H9 (cell line): ENCODE results near the gene RFWD3. TPM values are rescaled to one million over a fixed set of nuclear protein-coding genes. Genes with fewer than 3 reads are reported as not detected.

Source experiments
- DNase-seq: peaks from one replicate; pipeline ENCODE4 v3.0.0-alpha.2; 2017
- H2AFZ ChIP-seq: one replicate; pipeline ENCODE4 v1.6.1; 2013; ENCODE audit warnings: mild to moderate bottlenecking, low read length, control low read depth, moderate library complexity
- H2AK5ac ChIP-seq: 2 replicates; pipeline ENCODE4 v1.6.1; 2013; ENCODE audit warnings: low read length, control low read depth, mixed read lengths; ENCODE audit not compliant: insufficient read length
- H2BK120ac ChIP-seq: one replicate; pipeline ENCODE4 v1.6.1; 2013; ENCODE audit warnings: low read depth, mild to moderate bottlenecking, low read length, control low read depth, inconsistent platforms; ENCODE audit not compliant: poor library complexity, severe bottlenecking
- H2BK12ac ChIP-seq: 2 replicates; pipeline ENCODE4 v1.6.1; 2013; ENCODE audit warnings: low read length, control low read depth, mixed read lengths, low read depth; ENCODE audit not compliant: insufficient read length
- H2BK15ac ChIP-seq: 2 replicates; pipeline ENCODE4 v1.6.1; 2013; ENCODE audit warnings: low read depth, low read length, control low read depth
- H2BK20ac ChIP-seq: one replicate; pipeline ENCODE4 v1.6.1; 2013; ENCODE audit warnings: low read depth, mild to moderate bottlenecking, low read length, control low read depth, inconsistent platforms; ENCODE audit not compliant: poor library complexity, severe bottlenecking
- H2BK5ac ChIP-seq: 2 replicates; pipeline ENCODE4 v1.6.1; 2013; ENCODE audit warnings: low read length, control low read depth, mixed read lengths; ENCODE audit not compliant: insufficient read length
- H3K14ac ChIP-seq: 2 replicates; pipeline ENCODE4 v1.6.1; 2013; ENCODE audit warnings: low read length, control low read depth; ENCODE audit not compliant: insufficient read depth
- H3K18ac ChIP-seq: 2 replicates; pipeline ENCODE4 v1.6.1; 2013; ENCODE audit warnings: low read depth, mild to moderate bottlenecking, mixed read lengths, low read length, control low read depth; ENCODE audit not compliant: insufficient read length
- H3K23ac ChIP-seq: 2 replicates; pipeline ENCODE4 v1.6.1; 2013; ENCODE audit warnings: low read length, control low read depth, mixed read lengths, low read depth; ENCODE audit not compliant: insufficient read length
- H3K23me2 ChIP-seq: 2 replicates; pipeline ENCODE4 v1.6.1; 2013; ENCODE audit warnings: low read depth, mild to moderate bottlenecking, mixed read lengths, low read length, control low read depth; ENCODE audit not compliant: insufficient read length, poor library complexity, severe bottlenecking
- H3K27ac ChIP-seq: 2 replicates; pipeline ENCODE4 v1.5.1; 2013; ENCODE audit warnings: low read length, control low read depth, mixed read lengths, low read depth; ENCODE audit not compliant: insufficient read length
- H3K27me3 ChIP-seq: 2 replicates; pipeline ENCODE4 v1.6.1; 2013; ENCODE audit warnings: low read length, control low read depth, inconsistent platforms; ENCODE audit not compliant: insufficient read depth
- H3K4ac ChIP-seq: 2 replicates; pipeline ENCODE4 v1.6.1; 2013; ENCODE audit warnings: low read depth, mild to moderate bottlenecking, control low read depth, inconsistent platforms, low read length, moderate library complexity
- H3K4me1 ChIP-seq: 2 replicates; pipeline ENCODE4 v1.6.1; 2013; ENCODE audit warnings: low read length, control low read depth, inconsistent platforms; ENCODE audit not compliant: insufficient read depth
- H3K4me2 ChIP-seq: 2 replicates; pipeline ENCODE4 v1.6.1; 2013; ENCODE audit warnings: low read length, control low read depth, mixed read lengths; ENCODE audit not compliant: insufficient read length, insufficient read depth
- H3K56ac ChIP-seq: 2 replicates; pipeline ENCODE4 v1.6.1; 2013; ENCODE audit warnings: low read depth, mild to moderate bottlenecking, mixed read lengths, low read length, control low read depth; ENCODE audit not compliant: insufficient read length
- H3K79me1 ChIP-seq: 2 replicates; pipeline ENCODE4 v1.6.1; 2013; ENCODE audit warnings: low read depth, mild to moderate bottlenecking, moderate library complexity, low read length, control low read depth, inconsistent platforms; ENCODE audit not compliant: insufficient read depth, poor library complexity, severe bottlenecking
- H3K79me2 ChIP-seq: 2 replicates; pipeline ENCODE4 v1.6.1; 2013; ENCODE audit warnings: low read length, control low read depth, inconsistent platforms; ENCODE audit not compliant: insufficient read depth
- H3K9ac ChIP-seq: 2 replicates; pipeline ENCODE4 v1.6.1; 2013; ENCODE audit warnings: low read length, control low read depth, mixed read lengths; ENCODE audit not compliant: insufficient read length; ENCODE audit errors: extremely low read depth
- H3K9me3 ChIP-seq: one replicate; pipeline ENCODE4 v1.6.1; 2013; ENCODE audit warnings: low read depth, low read length, inconsistent platforms; ENCODE audit not compliant: control insufficient read depth
- H3T11ph ChIP-seq: one replicate; pipeline ENCODE4 v1.6.1; 2013; ENCODE audit warnings: mild to moderate bottlenecking, low read length, control low read depth, inconsistent platforms
- H4K20me1 ChIP-seq: one replicate; pipeline ENCODE4 v1.6.1; 2013; ENCODE audit not compliant: control insufficient read depth, insufficient read length, insufficient read depth
- H4K5ac ChIP-seq: 2 replicates; pipeline ENCODE4 v1.6.1; 2013; ENCODE audit warnings: low read depth, mild to moderate bottlenecking, mixed read lengths, low read length, control low read depth; ENCODE audit not compliant: insufficient read length
- H4K8ac ChIP-seq: replicated peaks from 2 replicates; pipeline ENCODE4 v1.6.1; 2013; ENCODE audit warnings: low read length, control low read depth, mixed read lengths, low read depth; ENCODE audit not compliant: insufficient read length
- H4K91ac ChIP-seq: 2 replicates; pipeline ENCODE4 v1.6.1; 2013; ENCODE audit warnings: low read depth, mild to moderate bottlenecking, moderate library complexity, mixed read lengths, low read length, control low read depth; ENCODE audit not compliant: insufficient read length
- H3K27ac Mint-ChIP-seq, 3 experiments: 2 replicates in 2 of 3; 3 replicates in 1 of 3; pipeline ENCODE4 v1.8.0; 2020 to 2021; ENCODE audit warnings: mixed read lengths in 3 of 3, mild to moderate bottlenecking in 1 of 3, moderate library complexity in 1 of 3
- H3K27me3 Mint-ChIP-seq: 2 replicates; pipeline ENCODE4 v1.8.0; 2021; ENCODE audit warnings: low read depth, mild to moderate bottlenecking, moderate library complexity, mixed read lengths
- H3K36me3 Mint-ChIP-seq, 3 experiments: 2 replicates in 2 of 3; 3 replicates in 1 of 3; pipeline ENCODE4 v1.8.0; 2020 to 2021; ENCODE audit warnings: low read depth in 3 of 3, mixed read lengths in 3 of 3; ENCODE audit not compliant: insufficient read depth in 1 of 3
- H3K4me1 Mint-ChIP-seq, 2 experiments: 2 replicates each; pipeline ENCODE4 v1.8.0; 2020; ENCODE audit warnings: mixed read lengths in 2 of 2
- H3K4me3 Mint-ChIP-seq, 2 experiments: 2 replicates in 1 of 2; 3 replicates in 1 of 2; pipeline ENCODE4 v1.8.0; 2020 to 2021; ENCODE audit warnings: mild to moderate bottlenecking in 2 of 2, mixed read lengths in 2 of 2, moderate library complexity in 1 of 2
- H3K9me3 Mint-ChIP-seq, 2 experiments: 2 replicates in 1 of 2; 3 replicates in 1 of 2; pipeline ENCODE4 v1.8.0; 2020; ENCODE audit warnings: mild to moderate bottlenecking in 2 of 2, mixed read lengths in 2 of 2, moderate library complexity in 1 of 2
- WGBS: extraction: QIAGEN DNeasy Blood & Tissue Kit; methylation state at CpG from one replicate; pipeline ENCODE4 v1.1.7; 2013; ENCODE audit warnings: missing lambda C conversion rate, low lambda C conversion rate, mixed read lengths; ENCODE audit not compliant: insufficient read length; ENCODE audit errors: extremely low coverage; 5-methylcytosine and 5-hydroxymethylcytosine counted together
- total RNA-seq: library from RNA; stranded (reverse); gene quantifications from 2 replicates; pipeline ENCODE4 v1.2.1, GENCODE V29; 2021
- TF ChIP-seq, protein P1 (sequence below): fragments of 200-600 bp; sonication (generic); conservative IDR thresholded peaks from 3 replicates; pipeline ENCODE4 v1.8.0; 2021; ENCODE audit warnings: antibody characterized with exemption, mild to moderate bottlenecking

Gene RFWD3
- total RNA-seq, 1 experiment from 2014 or later: 114 TPM

DNA sequence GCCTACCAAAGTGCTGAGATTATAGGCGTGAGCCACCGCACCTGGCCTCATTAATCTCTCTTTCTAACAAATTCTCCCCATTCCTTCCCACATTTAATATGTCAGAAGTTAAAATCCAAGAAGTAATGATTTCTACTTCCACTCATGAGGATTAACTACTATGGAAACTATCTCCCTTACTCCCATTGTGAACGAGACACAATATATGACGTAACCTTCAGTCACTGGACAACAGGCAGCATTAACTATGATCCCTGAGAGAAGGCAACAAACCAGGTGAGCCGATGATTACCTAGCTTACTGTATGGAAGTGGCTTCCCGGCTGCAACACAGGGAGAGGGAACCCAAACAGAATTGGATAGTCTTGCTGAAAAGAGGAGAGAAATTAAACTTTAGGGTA is 79.7 kb downstream of the RFWD3 start:
- Mint-ChIP-seq H3K9me3 (no peaks in the 10 kb centered on the region), H3K4me1 (peaks cover 5 to 7% of the 10 kb centered on the region in 2 experiments; a peak in 3 of 4 replicates), H3K27me3 (no peaks in the 10 kb centered on the region), H3K4me3 (no peak overlapping the region), H3K36me3 (peaks cover 0 to 6% (median 5%) of the 10 kb centered on the region in 3 experiments; a peak in 4 of 7 replicates), H3K27ac (peak overlapping the region; percentile 0 to 23 (median 2); a peak in 3 of 7 replicates)
- peaks cover 15% of the 10 kb centered on the region; the same call in 1 of the 2 replicates for H3K79me2 ChIP-seq
- no peak overlapping the region for H2BK120ac ChIP-seq
- H2AK5ac ChIP-seq: no peak overlapping the region
- peaks cover 2% of the 10 kb centered on the region for H4K20me1 ChIP-seq
- H4K91ac ChIP-seq: no peak overlapping the region
- no peak overlapping the region for H3K18ac ChIP-seq
- WGBS: no CpG with 5 or more reads among the region's 6 CpGs
- no peak overlapping the region for H3K9ac ChIP-seq
- no peaks in the 10 kb centered on the region for H3K27me3 ChIP-seq
- no peak overlapping the region for H2AFZ ChIP-seq
- no peak overlapping the region for H2BK15ac ChIP-seq
- no peak overlapping the region for H3K4ac ChIP-seq
- no peak overlapping the region for H3K27ac ChIP-seq
- no peak overlapping the region for H3T11ph ChIP-seq
- H3K4me2 ChIP-seq: no peak overlapping the region
- H4K8ac ChIP-seq: no peak overlapping the region
- no peaks in the 10 kb centered on the region for H3K23me2 ChIP-seq
- no peak overlapping the region for H2BK20ac ChIP-seq
- H3K56ac ChIP-seq: no peak overlapping the region
- peaks cover 13% of the 10 kb centered on the region for H3K79me1 ChIP-seq
- no peak overlapping the region for H4K5ac ChIP-seq
- no peak overlapping the region for H2BK12ac ChIP-seq
- TF ChIP-seq, protein P1, sequence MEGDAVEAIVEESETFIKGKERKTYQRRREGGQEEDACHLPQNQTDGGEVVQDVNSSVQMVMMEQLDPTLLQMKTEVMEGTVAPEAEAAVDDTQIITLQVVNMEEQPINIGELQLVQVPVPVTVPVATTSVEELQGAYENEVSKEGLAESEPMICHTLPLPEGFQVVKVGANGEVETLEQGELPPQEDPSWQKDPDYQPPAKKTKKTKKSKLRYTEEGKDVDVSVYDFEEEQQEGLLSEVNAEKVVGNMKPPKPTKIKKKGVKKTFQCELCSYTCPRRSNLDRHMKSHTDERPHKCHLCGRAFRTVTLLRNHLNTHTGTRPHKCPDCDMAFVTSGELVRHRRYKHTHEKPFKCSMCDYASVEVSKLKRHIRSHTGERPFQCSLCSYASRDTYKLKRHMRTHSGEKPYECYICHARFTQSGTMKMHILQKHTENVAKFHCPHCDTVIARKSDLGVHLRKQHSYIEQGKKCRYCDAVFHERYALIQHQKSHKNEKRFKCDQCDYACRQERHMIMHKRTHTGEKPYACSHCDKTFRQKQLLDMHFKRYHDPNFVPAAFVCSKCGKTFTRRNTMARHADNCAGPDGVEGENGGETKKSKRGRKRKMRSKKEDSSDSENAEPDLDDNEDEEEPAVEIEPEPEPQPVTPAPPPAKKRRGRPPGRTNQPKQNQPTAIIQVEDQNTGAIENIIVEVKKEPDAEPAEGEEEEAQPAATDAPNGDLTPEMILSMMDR: no peak
- no peak for DNase-seq
- H3K4me1 ChIP-seq: no peaks in the 10 kb centered on the region
- H3K14ac ChIP-seq: no peak overlapping the region
- H3K23ac ChIP-seq: no peak overlapping the region
- no peaks in the 10 kb centered on the region for H3K9me3 ChIP-seq
- no peak overlapping the region for H2BK5ac ChIP-seq
